ENCODE data around the gene ITIH4. TPM values are rescaled to one million over a fixed set of nuclear protein-coding genes. Genes with fewer than 3 reads are reported as not detected.

ITIH4 gene
- total RNA-seq = 10 to 100 TPM in 1 of 2 donors, 1 to 10 TPM in 1; 7.5 to 33.8 TPM
- 10 to 100 TPM in 1 of 2 donors, 1 to 10 TPM in 1; 4.5 to 16.5 TPM for polyA plus RNA-seq
- long read RNA-seq, donor 1 = 0 reads
- long read RNA-seq, donor 2 = 0 reads
- long read RNA-seq, donor 3 = 0 reads
- long read RNA-seq, donor 4 = 0 reads
- long read RNA-seq, donor 5, partial matches to known transcripts = 0 of 1 reads
- long read RNA-seq, donor 5, other reads (novel, unspliced or antisense) = 0 of 1 reads

GRCh38 chr3:52830535-52831258 is at the start of gene ITIH4:
Gene ITIH4 (minus strand): TSS chr3:52830672. CDS start chr3:52830642, 30 bp downstream.
- WGBS, 2 donors = 82 to 87% methylated on average over 16 of the region's 16 CpGs
- Histone ChIP-seq H3K27me3 (ENCODE audit: control insufficient read depth in 3 of 3, insufficient read depth in 3 of 3, low read length in 2 of 3) (no peaks in the 10 kb centered on the region), H3K4me1 (ENCODE audit: control insufficient read depth in 5 of 5, insufficient read depth in 5 of 5, low read length in 5 of 5) (peaks cover 0 to 17% (median 3%) of the 10 kb centered on the region in 5 donors), H3K9me3 (ENCODE audit: control insufficient read depth in 4 of 4, insufficient read depth in 3 of 4, low read length in 3 of 4) (no peaks in the 10 kb centered on the region), H3K36me3 (ENCODE audit: control insufficient read depth in 4 of 4, insufficient read depth in 4 of 4, low read length in 4 of 4) (peaks cover 0 to 12% (median 0%) of the 10 kb centered on the region in 4 donors), H3K4me3 (no peak within 1 kb of the TSS), H3K9ac (ENCODE audit: insufficient read depth in 1 of 2, low read length in 2 of 2) (no peak within 1 kb of the TSS), H3K27ac (ENCODE audit: low read depth in 1 of 2, low read length in 1 of 2) (no peak within 1 kb of the TSS)
- ATAC-seq (ENCODE audit: insufficient read depth, low FRiP score) = no peak
- TF ChIP-seq, protein P1, sequence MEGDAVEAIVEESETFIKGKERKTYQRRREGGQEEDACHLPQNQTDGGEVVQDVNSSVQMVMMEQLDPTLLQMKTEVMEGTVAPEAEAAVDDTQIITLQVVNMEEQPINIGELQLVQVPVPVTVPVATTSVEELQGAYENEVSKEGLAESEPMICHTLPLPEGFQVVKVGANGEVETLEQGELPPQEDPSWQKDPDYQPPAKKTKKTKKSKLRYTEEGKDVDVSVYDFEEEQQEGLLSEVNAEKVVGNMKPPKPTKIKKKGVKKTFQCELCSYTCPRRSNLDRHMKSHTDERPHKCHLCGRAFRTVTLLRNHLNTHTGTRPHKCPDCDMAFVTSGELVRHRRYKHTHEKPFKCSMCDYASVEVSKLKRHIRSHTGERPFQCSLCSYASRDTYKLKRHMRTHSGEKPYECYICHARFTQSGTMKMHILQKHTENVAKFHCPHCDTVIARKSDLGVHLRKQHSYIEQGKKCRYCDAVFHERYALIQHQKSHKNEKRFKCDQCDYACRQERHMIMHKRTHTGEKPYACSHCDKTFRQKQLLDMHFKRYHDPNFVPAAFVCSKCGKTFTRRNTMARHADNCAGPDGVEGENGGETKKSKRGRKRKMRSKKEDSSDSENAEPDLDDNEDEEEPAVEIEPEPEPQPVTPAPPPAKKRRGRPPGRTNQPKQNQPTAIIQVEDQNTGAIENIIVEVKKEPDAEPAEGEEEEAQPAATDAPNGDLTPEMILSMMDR (IDR thresholded peaks at IDR 0.05; ENCODE audit: control extremely low read depth, extremely low read depth) = no peak
- no peak for DNase-seq

- Histone ChIP-seq H3K27me3 (ENCODE audit: control insufficient read depth in 3 of 3, insufficient read depth in 3 of 3, low read length in 2 of 3) (no peaks in the 10 kb centered on the region), H3K27ac (ENCODE audit: low read depth in 1 of 2, low read length in 1 of 2) (no peak overlapping the region)
These were observed 49.6 kb upstream of the ITIH4 start for GRCh38 chr3:52880047-52880446.

DNA sequence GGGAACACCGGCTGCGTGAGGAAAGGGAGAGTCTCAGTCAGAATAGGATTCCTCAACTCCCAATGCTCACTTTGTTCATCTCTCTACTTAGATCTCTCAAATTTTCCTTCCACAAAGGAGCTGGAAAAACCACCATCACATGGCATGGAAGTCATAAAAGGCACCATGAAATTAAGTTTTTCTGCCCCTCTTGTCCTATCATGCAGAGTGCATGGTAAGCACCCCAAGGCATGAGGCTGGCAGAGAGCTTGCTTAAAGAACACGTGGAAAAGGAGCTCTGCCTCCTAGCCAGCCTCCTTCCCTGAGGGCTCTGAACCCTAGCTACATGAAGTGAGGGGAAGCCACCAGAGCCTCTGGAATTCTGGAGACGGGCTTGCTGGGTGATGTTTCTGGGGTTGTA is 49.1 kb upstream of the ITIH4 start:
- H3K36me3 ChIP-seq (ENCODE audit: control insufficient read depth in 4 of 4, insufficient read depth in 4 of 4, low read length in 4 of 4) = peaks cover 0 to 4% (median 2%) of the 10 kb centered on the region in 4 donors
- ATAC-seq (ENCODE audit: insufficient read depth, low FRiP score) = no peak
- 96 to 98% methylated on average over 4 of the region's 4 CpGs for WGBS, 2 donors
- TF ChIP-seq, protein P1 (IDR thresholded peaks at IDR 0.05; ENCODE audit: control extremely low read depth, extremely low read depth) = no peak
- H3K4me3 ChIP-seq = no peak overlapping the region
- H3K4me1 ChIP-seq (ENCODE audit: control insufficient read depth in 5 of 5, insufficient read depth in 5 of 5, low read length in 5 of 5) = peaks cover 0 to 7% (median 0%) of the 10 kb centered on the region in 5 donors
- DNase-seq = no peak
- H3K9me3 ChIP-seq (ENCODE audit: control insufficient read depth in 4 of 4, insufficient read depth in 3 of 4, low read length in 3 of 4) = no peaks in the 10 kb centered on the region
- no peak overlapping the region for H3K27ac ChIP-seq (ENCODE audit: low read depth in 1 of 2, low read length in 1 of 2)
- H3K9ac ChIP-seq (ENCODE audit: insufficient read depth in 1 of 2, low read length in 2 of 2) = no peak overlapping the region
- no peaks in the 10 kb centered on the region for H3K27me3 ChIP-seq (ENCODE audit: control insufficient read depth in 3 of 3, insufficient read depth in 3 of 3, low read length in 2 of 3)

More at GRCh38 chr3:52880047-52880446, 49.6 kb upstream of the ITIH4 start:
- Histone ChIP-seq H3K9me3 (ENCODE audit: control insufficient read depth in 4 of 4, insufficient read depth in 3 of 4, low read length in 3 of 4) (no peaks in the 10 kb centered on the region), H3K4me1 (ENCODE audit: control insufficient read depth in 5 of 5, insufficient read depth in 5 of 5, low read length in 5 of 5) (peaks cover 0 to 7% (median 0%) of the 10 kb centered on the region in 5 donors), H3K9ac (ENCODE audit: insufficient read depth in 1 of 2, low read length in 2 of 2) (no peak overlapping the region), H3K4me3 (no peak overlapping the region), H3K36me3 (ENCODE audit: control insufficient read depth in 4 of 4, insufficient read depth in 4 of 4, low read length in 4 of 4) (peaks cover 0 to 4% (median 2%) of the 10 kb centered on the region in 4 donors)
- 96 to 97% methylated on average over 5 of the region's 5 CpGs for WGBS, 2 donors
- DNase-seq = no peak
- ATAC-seq (ENCODE audit: insufficient read depth, low FRiP score) = no peak
- TF ChIP-seq, protein P1 (IDR thresholded peaks at IDR 0.05; ENCODE audit: control extremely low read depth, extremely low read depth) = no peak

All from lung (tissue), 16 donors.